Colon (tissue), 2 donors: Measurements from ENCODE around the gene SH3BGRL2.
"Not testable (repeated sequence)": the region's sequence is repeated elsewhere in the genome, so short reads cannot be mapped to it uniquely, and the experiment has no call there.

ENCODE experiments used
- FAIRE-seq: peaks from 2 replicates; lab custom pipeline; 2012; peaks lifted over from hg19 to GRCh38; lab: Jason Lieb, UNC
- donor health status: control.
- donor health status: control.

Gene SH3BGRL2

GRCh38 chr6:79649016-79649415 is 17.9 kb downstream of the SH3BGRL2 start:
- no peak for FAIRE-seq

- FAIRE-seq: peak; percentile 24
Measured at GRCh38 chr6:79650950-79651349, 19.8 kb downstream of the SH3BGRL2 start.

- FAIRE-seq: no peak
Measured at GRCh38 chr6:79656134-79656533, 25.0 kb downstream of the SH3BGRL2 start.

- no peak for FAIRE-seq
Measured at GRCh38 chr6:79657238-79657637, 26.1 kb downstream of the SH3BGRL2 start.

GRCh38 chr6:79663655-79664054 is 32.5 kb downstream of the SH3BGRL2 start:
- not testable (repeated sequence) for FAIRE-seq

GRCh38 chr6:79665725-79666551 is 34.8 kb downstream of the SH3BGRL2 start:
- FAIRE-seq: no peak

GRCh38 chr6:79666634-79667033 is 35.5 kb downstream of the SH3BGRL2 start:
- no peak for FAIRE-seq

- no peak for FAIRE-seq
Measured at GRCh38 chr6:79668381-79668780, 37.3 kb downstream of the SH3BGRL2 start.

- no peak for FAIRE-seq
Measured at GRCh38 chr6:79669766-79670165, 38.6 kb downstream of the SH3BGRL2 start.

GRCh38 chr6:79670789-79671188 is 39.7 kb downstream of the SH3BGRL2 start:
- no peak for FAIRE-seq

- FAIRE-seq: peak; percentile 87
Measured at GRCh38 chr6:79671600-79672266, 40.6 kb downstream of the SH3BGRL2 start.

GRCh38 chr6:79672631-79673111 is 41.5 kb downstream of the SH3BGRL2 start:
- FAIRE-seq: no peak

- FAIRE-seq: no peak
Measured at GRCh38 chr6:79673947-79674346, 42.8 kb downstream of the SH3BGRL2 start.

- FAIRE-seq: no peak
Measured at GRCh38 chr6:79676785-79677736, 45.9 kb downstream of the SH3BGRL2 start.

- not testable (repeated sequence) for FAIRE-seq
Measured at GRCh38 chr6:79682682-79683081, 51.6 kb downstream of the SH3BGRL2 start.

GRCh38 chr6:79684876-79685275 is 53.7 kb downstream of the SH3BGRL2 start:
- FAIRE-seq: no peak

GRCh38 chr6:79686707-79687309 is 55.7 kb downstream of the SH3BGRL2 start:
- FAIRE-seq: no peak

GRCh38 chr6:79687759-79688158 is 56.6 kb downstream of the SH3BGRL2 start:
- no peak for FAIRE-seq

- FAIRE-seq: no peak
Measured at GRCh38 chr6:79694156-79694555, 63.0 kb downstream of the SH3BGRL2 start.

GRCh38 chr6:79694623-79695343 is 63.7 kb downstream of the SH3BGRL2 start:
- FAIRE-seq: no peak

- no peak for FAIRE-seq
Measured at GRCh38 chr6:79697430-79697829, 66.3 kb downstream of the SH3BGRL2 start.
